Measurements from ENCODE around the gene LTF. TPM values are rescaled to one million over a fixed set of nuclear protein-coding genes. Genes with fewer than 3 reads are reported as not detected.

Gene LTF
- total and polyA plus RNA-seq, 10 of the 15 experiments (the other 5 are each of a cell fraction or from before 2014, with no cell fraction given), result 0.03 to 0.31 TPM; not detected in 8

DNA sequence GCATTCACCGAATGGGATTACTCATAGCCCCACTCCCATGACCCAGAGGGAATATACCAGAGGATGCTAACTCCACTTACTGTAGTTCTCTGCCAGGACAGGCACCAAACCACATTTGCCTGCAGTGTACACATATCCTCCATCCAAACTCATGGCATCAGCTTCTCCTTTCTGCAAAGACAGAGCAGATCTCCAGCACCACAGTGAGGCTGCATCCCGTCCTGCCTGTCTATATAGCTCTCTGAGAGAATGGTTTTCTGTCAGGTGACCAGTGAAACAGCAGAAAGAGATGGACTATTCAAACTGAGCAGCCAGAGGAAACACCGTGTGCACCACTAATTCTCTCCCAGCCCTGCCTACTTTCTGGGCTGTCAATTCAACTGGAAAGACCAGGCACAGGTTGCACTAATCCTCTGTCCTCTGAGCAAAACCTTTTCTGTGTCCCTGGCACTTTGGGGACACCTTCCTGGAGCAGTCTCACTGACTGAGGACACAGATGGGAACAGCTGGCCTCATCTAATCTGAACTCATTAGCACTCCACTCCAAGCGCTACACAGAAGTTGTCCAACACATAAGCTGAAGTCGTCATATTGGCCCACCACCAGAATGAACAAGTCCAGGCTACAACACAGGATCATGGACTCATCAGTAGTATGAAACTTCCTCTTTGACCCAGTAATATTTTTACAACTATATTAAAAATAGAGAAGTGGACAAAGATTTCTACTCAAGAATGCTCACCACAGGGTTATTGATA lies 17.3 kb downstream of the LTF start (continued):
- TF ChIP-seq SIX5 (IDR thresholded peaks at IDR 0.05; ENCODE audit: low read depth, low read length, severe bottlenecking) (no peak), NR2C1 (IDR thresholded peaks at IDR 0.05) (no peak)

DNA sequence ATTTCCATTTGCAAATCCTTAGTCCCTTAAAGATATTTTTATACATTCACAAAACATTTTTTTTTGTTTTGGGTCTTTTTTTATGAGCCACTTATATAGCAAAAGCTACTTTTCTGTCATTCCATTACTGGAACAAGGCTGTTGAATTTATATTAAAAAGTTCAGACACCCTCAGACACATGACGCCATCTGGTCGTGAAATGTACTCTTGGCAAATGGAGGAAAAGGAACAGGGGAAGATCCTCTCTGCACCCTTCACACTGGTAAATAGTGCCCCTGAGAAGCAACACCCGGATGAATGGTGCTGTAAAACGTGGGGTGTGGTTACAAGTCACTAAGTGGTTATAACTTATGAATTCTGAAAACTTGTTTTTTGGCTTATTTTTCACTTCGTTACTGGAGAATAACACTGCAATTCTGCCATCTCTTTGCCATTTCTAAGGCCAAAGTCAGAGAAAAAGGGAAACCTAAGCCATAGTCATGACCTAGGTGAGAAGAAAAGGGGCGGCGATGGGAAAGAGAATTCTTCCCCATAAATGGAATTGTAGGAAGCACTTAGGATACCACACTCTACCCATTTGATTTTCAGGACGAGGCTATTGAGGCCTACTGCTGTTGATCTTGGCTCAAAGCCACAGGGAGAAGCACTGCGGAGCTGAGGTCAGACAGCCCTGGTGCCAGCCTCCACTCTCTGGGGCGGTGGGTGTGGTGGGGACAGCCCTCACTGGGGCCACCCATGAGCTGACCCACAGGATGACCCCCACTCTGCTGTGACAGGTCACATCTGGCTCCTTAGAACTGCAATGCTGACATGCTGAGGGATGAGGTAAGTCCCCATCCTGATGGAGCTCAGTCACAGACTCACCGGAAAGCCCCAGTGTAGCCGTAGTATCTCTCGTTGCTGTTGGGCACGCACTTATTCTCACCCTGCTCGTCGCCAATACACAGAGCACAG lies 21.9 kb downstream of the LTF start:
- Histone ChIP-seq H3K36me3 (ENCODE audit: control insufficient read depth in 2 of 2, insufficient read depth in 2 of 2, low read length in 1 of 2) (no peaks in the 10 kb centered on the region), H3K4me3 (no peak overlapping the region), H3K4me2 (ENCODE audit: control insufficient read depth, insufficient read depth) (no peak overlapping the region), H3K27me3 (replicated peaks in 1 of 2; ENCODE audit: control insufficient read depth in 2 of 2, insufficient read depth in 2 of 2, low read length in 1 of 2) (no peaks in the 10 kb centered on the region), H3K27ac (ENCODE audit: control insufficient read depth, insufficient read depth) (no peak overlapping the region), H2AFZ (ENCODE audit: control insufficient read depth, low read depth, low read length) (no peak overlapping the region), H4K20me1 (ENCODE audit: control insufficient read depth, insufficient read depth) (no peaks in the 10 kb centered on the region), H3K9ac (ENCODE audit: control insufficient read depth, insufficient read depth, low read length) (no peak overlapping the region), H3K79me2 (ENCODE audit: control insufficient read depth, insufficient read depth, low read length) (no peaks in the 10 kb centered on the region), H3K4me1 (ENCODE audit: control insufficient read depth, insufficient read depth, low read length) (peaks cover 5% of the 10 kb centered on the region), H3K9me3 (replicated peaks; ENCODE audit: control insufficient read depth, insufficient read depth, low read length) (no peaks in the 10 kb centered on the region; the same call in 2 of the 3 replicates)
- FAIRE-seq, result no peak
- intact Hi-C loops (cut with micrococcal nuclease; ENCODE audit: unreplicated experiment) (no loop called here), in situ Hi-C loops (cut with MboI) (no loop called here)
- CTCF ChIA-PET, result interaction anchor here (0.7 kb wide), 1 partner anchor 54 kb away, joined by 3 read pairs; no protein-coding TSS in a partner anchor
- TF ChIP-seq ZNF274 (IDR thresholded peaks at IDR 0.05; ENCODE audit: insufficient read depth, insufficient read length), result no peak
- no peak for TF ChIP-seq DPF2 (IDR thresholded peaks at IDR 0.05)
- no peak for TF ChIP-seq ZBED1 (IDR thresholded peaks at IDR 0.05; ENCODE audit: borderline replicate concordance)
- TF ChIP-seq SIN3A (IDR thresholded peaks at IDR 0.05; ENCODE audit: low read depth, low read length), result no peak
- TF ChIP-seq, protein P1, sequence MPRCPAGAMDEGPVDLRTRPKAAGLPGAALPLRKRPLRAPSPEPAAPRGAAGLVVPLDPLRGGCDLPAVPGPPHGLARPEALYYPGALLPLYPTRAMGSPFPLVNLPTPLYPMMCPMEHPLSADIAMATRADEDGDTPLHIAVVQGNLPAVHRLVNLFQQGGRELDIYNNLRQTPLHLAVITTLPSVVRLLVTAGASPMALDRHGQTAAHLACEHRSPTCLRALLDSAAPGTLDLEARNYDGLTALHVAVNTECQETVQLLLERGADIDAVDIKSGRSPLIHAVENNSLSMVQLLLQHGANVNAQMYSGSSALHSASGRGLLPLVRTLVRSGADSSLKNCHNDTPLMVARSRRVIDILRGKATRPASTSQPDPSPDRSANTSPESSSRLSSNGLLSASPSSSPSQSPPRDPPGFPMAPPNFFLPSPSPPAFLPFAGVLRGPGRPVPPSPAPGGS (IDR thresholded peaks at IDR 0.05; ENCODE audit: borderline replicate concordance, insufficient read depth, low read depth, low read length, poor library complexity, severe bottlenecking), result no peak
- TF ChIP-seq, protein P2, sequence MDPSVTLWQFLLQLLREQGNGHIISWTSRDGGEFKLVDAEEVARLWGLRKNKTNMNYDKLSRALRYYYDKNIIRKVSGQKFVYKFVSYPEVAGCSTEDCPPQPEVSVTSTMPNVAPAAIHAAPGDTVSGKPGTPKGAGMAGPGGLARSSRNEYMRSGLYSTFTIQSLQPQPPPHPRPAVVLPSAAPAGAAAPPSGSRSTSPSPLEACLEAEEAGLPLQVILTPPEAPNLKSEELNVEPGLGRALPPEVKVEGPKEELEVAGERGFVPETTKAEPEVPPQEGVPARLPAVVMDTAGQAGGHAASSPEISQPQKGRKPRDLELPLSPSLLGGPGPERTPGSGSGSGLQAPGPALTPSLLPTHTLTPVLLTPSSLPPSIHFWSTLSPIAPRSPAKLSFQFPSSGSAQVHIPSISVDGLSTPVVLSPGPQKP (IDR thresholded peaks at IDR 0.05; ENCODE audit: low read depth, low read length), result no peak
- no peak for TF ChIP-seq POLR2AphosphoS5 (IDR thresholded peaks at IDR 0.05; ENCODE audit: low read length)
- no peak for TF ChIP-seq TCF3 (IDR thresholded peaks at IDR 0.05; ENCODE audit: borderline replicate concordance, insufficient read depth, low read depth, low read length)
- no peak for TF ChIP-seq SUZ12 (IDR thresholded peaks at IDR 0.05; ENCODE audit: unreplicated experiment)
- no peak for TF ChIP-seq ZNF24 (IDR thresholded peaks at IDR 0.05)
- TF ChIP-seq WRNIP1 (IDR thresholded peaks at IDR 0.05; ENCODE audit: borderline replicate concordance, low read depth, low read length), result no peak
- TF ChIP-seq HDAC6 (IDR thresholded peaks at IDR 0.05; ENCODE audit: unreplicated experiment), result no peak
- no peak for TF ChIP-seq NRF1 (conservative IDR thresholded peaks at IDR 0.05; ENCODE audit: low read depth, low read length)
- TF ChIP-seq, protein P3, sequence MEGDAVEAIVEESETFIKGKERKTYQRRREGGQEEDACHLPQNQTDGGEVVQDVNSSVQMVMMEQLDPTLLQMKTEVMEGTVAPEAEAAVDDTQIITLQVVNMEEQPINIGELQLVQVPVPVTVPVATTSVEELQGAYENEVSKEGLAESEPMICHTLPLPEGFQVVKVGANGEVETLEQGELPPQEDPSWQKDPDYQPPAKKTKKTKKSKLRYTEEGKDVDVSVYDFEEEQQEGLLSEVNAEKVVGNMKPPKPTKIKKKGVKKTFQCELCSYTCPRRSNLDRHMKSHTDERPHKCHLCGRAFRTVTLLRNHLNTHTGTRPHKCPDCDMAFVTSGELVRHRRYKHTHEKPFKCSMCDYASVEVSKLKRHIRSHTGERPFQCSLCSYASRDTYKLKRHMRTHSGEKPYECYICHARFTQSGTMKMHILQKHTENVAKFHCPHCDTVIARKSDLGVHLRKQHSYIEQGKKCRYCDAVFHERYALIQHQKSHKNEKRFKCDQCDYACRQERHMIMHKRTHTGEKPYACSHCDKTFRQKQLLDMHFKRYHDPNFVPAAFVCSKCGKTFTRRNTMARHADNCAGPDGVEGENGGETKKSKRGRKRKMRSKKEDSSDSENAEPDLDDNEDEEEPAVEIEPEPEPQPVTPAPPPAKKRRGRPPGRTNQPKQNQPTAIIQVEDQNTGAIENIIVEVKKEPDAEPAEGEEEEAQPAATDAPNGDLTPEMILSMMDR (IDR thresholded peaks at IDR 0.05 in 2 of 3, conservative IDR thresholded peaks at IDR 0.05 in 1 of 3; ENCODE audit: control insufficient read depth in 2 of 3, extremely low read depth in 1 of 3, insufficient read depth in 1 of 3, low read depth in 3 of 3, low read length in 3 of 3), result no peak
- no peak for TF ChIP-seq IKZF1 (conservative IDR thresholded peaks at IDR 0.05)
- RAD21 ChIA-PET (ENCODE audit: unreplicated experiment), result no interaction called here
- no peak for ATAC-seq
- POLR2A ChIA-PET, result interaction anchor here (0.6 kb wide), 1 partner anchor 86 kb away, joined by 3 read pairs; no protein-coding TSS in a partner anchor
- no TSS peak for BruUV-seq (replicated peaks)
- 68% methylated on average over 16 of the region's 16 CpGs for WGBS (ENCODE audit: insufficient coverage, insufficient replicate concordance, low lambda C conversion rate, missing lambda C conversion rate)
- SMC1A ChIA-PET (ENCODE audit: uncharacterized antibody, unreplicated experiment), result no interaction called here
- no peak for DNase-seq (ENCODE audit: low read depth, low spot score)

Measured in GM12878 (cell line).